ENCODE data around the gene ST6GALNAC3.

DNA sequence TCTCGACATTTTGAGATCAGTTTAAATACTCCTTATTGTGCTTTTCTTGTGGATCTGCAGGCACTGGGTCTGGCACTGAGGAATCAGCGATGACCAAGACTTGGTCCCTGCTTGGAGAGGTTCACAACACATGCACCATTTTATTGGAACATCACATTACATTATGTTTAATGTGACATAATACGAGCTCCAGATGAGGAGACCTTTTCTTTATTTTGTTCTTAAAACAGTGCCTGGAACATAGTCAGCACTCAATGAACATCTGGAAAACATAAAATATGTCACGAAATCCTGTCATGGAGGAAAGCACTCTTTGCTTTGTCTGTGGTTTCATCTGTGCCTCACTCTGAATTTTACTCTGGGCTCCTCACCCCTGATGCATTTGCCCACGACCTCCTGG is 110.7 kb downstream of the ST6GALNAC3 start:
- TF ChIP-seq, protein P1, sequence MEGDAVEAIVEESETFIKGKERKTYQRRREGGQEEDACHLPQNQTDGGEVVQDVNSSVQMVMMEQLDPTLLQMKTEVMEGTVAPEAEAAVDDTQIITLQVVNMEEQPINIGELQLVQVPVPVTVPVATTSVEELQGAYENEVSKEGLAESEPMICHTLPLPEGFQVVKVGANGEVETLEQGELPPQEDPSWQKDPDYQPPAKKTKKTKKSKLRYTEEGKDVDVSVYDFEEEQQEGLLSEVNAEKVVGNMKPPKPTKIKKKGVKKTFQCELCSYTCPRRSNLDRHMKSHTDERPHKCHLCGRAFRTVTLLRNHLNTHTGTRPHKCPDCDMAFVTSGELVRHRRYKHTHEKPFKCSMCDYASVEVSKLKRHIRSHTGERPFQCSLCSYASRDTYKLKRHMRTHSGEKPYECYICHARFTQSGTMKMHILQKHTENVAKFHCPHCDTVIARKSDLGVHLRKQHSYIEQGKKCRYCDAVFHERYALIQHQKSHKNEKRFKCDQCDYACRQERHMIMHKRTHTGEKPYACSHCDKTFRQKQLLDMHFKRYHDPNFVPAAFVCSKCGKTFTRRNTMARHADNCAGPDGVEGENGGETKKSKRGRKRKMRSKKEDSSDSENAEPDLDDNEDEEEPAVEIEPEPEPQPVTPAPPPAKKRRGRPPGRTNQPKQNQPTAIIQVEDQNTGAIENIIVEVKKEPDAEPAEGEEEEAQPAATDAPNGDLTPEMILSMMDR (IDR thresholded peaks at IDR 0.05; ENCODE audit: low read length) = no peak
- TF ChIP-seq EZH2 (optimal IDR thresholded peaks at IDR 0.05; ENCODE audit: low read depth, low read length) (no peak), EZH2phosphoT487 (IDR thresholded peaks at IDR 0.05; ENCODE audit: low read length) (no peak)

All from MM.1S (cell line).